ENCODE measurements around the gene EGFLAM.

Gene EGFLAM

DNA sequence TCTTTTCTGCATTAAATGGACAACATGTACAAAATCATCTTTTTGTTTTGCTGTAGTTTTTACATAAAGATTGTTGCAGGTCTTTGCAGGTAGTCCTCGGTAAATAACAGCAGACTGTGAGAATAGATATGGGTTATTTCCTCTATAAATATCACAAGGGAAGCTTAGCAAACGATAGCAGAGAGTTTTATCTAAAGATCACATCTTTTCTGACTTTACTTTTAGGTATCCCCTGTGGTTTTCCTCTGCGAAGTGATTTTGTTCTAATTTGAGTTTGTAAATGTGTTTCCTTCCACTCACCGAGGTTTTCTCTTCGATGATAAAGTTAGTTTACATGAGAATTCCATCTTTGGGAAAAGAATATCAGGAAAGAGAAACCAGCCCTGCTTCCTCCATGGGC lies 109.6 kb downstream of the EGFLAM start:
- Mint-ChIP-seq H3K4me3 (no peak overlapping the region), H3K4me1 (ENCODE audit: low read depth) (peaks cover 11% of the 10 kb centered on the region), H3K9me3 (no peaks in the 10 kb centered on the region), H3K27me3 (no peaks in the 10 kb centered on the region), H3K36me3 (ENCODE audit: low read depth) (no peaks in the 10 kb centered on the region), H3K27ac (no peak overlapping the region)

DNA sequence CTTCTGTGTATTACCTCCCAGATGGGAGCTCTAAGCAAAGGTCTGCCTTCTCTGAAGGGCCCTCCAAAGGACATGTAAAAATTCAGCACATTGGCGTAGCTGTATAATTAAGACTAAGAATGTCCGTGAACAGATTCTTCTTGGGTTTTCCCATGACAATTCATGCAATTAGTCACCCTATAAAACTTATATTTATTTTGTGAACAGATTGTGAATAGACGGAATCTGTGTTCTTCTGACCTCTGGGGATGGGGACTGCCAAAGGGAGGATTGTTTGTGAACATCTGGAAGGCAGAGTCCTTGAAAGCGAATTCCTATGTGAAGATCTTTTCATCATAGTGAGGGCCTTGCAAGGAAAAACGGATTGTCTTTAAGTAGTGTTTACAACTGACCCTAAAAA lies 111.3 kb downstream of the EGFLAM start:
- peaks cover 11% of the 10 kb centered on the region for H3K4me1 Mint-ChIP-seq (ENCODE audit: low read depth)
- H3K9me3 Mint-ChIP-seq, result no peaks in the 10 kb centered on the region
- H3K27ac Mint-ChIP-seq, result no peak overlapping the region
- peaks cover 3% of the 10 kb centered on the region for H3K27me3 Mint-ChIP-seq
- H3K36me3 Mint-ChIP-seq (ENCODE audit: low read depth), result no peaks in the 10 kb centered on the region
- no peak overlapping the region for H3K4me3 Mint-ChIP-seq

DNA sequence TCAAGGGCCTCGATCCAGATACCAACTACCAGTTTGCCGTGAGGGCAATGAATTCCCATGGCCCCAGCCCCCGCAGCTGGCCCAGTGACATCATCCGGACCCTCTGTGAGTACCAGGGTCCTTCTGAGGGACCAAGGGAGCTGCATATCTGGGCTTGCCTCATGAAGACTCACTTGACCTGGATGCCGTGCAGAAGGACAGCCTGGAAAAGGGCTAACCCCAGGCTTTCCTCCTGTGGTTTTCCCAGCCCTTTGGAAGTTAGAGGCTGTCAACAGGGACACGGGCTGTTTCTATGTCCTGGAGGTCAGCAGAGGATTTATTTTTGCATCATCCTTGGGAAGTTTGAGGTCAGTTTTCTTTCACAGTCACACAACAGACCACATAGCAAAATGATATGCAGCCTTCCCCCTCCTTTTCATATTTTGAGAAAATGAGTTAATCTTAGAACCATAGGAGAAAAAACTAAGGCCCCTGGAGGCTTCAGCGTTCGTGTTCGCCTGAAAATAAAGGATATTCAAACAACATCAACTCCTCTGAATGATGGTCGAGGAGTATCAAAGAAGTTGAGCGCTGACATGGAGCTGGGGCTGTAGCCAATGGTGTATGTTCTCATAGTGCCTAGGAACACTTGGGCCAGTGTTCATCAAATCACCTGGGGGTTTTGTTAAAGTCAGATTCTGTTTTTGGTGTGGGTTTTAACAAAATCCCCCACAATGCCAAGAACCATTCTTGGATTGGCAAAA lies 112.2 kb downstream of the EGFLAM start:
- Mint-ChIP-seq H3K9me3 (no peaks in the 10 kb centered on the region), H3K4me3 (no peak overlapping the region), H3K27me3 (peaks cover 3% of the 10 kb centered on the region), H3K4me1 (ENCODE audit: low read depth) (peaks cover 11% of the 10 kb centered on the region), H3K27ac (no peak overlapping the region), H3K36me3 (ENCODE audit: low read depth) (no peaks in the 10 kb centered on the region)

DNA sequence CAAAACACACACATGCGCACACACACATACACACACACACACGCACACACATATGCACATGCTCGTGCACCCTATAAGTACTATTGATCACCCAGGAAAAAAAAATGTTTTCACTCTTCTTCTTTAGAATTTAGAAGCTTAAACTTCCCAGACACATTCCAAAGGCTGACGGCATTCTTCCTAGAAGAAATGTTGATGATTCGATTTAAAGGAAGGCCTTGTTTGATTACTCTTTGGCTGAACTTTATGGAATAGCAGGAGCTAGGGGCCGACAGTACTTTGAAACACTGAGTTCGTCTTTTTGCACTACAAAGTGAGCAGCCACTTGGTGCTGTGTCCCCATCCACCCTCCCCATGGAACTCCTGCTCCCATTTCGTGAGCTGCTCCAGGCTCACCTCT lies 113.2 kb downstream of the EGFLAM start:
- Mint-ChIP-seq H3K36me3 (ENCODE audit: low read depth) (no peaks in the 10 kb centered on the region), H3K27ac (no peak overlapping the region), H3K9me3 (no peaks in the 10 kb centered on the region), H3K4me1 (ENCODE audit: low read depth) (peaks cover 13% of the 10 kb centered on the region), H3K27me3 (peaks cover 3% of the 10 kb centered on the region), H3K4me3 (no peak overlapping the region)

DNA sequence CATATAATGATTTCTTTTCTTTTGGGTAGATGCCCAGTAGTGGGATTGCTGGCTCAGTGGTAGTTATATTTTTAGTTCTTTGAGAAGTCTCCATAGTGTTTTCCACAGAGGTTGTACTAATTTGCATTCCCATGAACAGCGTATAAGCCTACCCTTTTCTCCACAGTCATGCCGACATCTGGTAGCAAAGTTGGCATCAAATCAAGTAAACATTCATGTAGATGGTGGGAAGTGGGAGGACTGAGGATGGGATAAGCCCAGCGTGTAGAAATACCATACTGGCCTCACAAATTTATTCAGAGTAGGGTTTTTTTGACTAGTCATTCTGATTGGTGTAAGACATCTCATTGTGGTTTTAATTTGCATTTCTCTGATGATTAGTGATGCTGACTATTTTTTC lies 115.4 kb downstream of the EGFLAM start:
- Mint-ChIP-seq H3K27me3 (peaks cover 16% of the 10 kb centered on the region), H3K36me3 (ENCODE audit: low read depth) (no peaks in the 10 kb centered on the region), H3K27ac (no peak overlapping the region), H3K9me3 (no peaks in the 10 kb centered on the region), H3K4me3 (no peak overlapping the region), H3K4me1 (ENCODE audit: low read depth) (peaks cover 3% of the 10 kb centered on the region)

DNA sequence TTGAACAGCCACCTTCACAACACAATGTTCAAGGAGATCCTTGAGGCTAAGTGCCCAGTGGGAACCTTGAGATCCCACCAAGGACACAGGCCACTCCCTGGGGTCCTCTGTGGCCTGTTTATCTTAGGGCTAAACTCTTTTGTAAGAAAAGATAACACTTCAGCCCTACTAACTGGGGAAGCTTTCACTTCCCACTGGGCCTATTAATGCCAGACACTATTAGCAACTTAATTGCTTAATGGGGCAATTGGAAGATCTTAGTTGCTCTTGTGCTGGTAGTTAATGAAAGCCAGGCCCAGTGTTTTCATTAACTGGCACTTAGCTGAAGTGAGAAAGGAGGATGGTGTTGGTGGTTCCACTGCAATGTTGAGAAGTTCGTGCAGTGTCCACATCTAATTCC lies 117.1 kb downstream of the EGFLAM start:
- Mint-ChIP-seq H3K9me3 (no peaks in the 10 kb centered on the region), H3K27me3 (peaks cover 27% of the 10 kb centered on the region), H3K27ac (no peak overlapping the region), H3K36me3 (ENCODE audit: low read depth) (no peaks in the 10 kb centered on the region), H3K4me3 (no peak overlapping the region), H3K4me1 (ENCODE audit: low read depth) (peaks cover 3% of the 10 kb centered on the region)

DNA sequence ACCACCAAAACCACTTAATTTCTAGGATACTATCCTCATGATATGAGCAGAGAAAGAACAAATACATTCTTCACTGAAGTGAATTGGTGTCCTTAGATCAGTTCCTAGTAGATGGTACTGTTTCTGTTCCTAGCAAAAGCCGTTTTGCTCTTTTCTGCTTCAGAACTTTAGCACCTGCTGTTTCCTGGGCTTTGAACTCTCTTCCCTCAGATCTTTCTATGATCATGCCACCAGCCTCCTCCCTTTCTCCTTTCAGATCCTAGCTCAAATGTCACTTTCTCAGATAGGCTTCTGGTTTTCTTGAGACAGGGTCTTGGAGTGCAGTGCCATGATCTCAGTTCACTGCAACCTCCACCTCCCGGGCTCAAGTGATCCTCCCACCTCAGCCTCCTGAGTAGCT lies 118.0 kb downstream of the EGFLAM start:
- no peak overlapping the region for H3K27ac Mint-ChIP-seq
- peaks cover 3% of the 10 kb centered on the region for H3K4me1 Mint-ChIP-seq (ENCODE audit: low read depth)

DNA sequence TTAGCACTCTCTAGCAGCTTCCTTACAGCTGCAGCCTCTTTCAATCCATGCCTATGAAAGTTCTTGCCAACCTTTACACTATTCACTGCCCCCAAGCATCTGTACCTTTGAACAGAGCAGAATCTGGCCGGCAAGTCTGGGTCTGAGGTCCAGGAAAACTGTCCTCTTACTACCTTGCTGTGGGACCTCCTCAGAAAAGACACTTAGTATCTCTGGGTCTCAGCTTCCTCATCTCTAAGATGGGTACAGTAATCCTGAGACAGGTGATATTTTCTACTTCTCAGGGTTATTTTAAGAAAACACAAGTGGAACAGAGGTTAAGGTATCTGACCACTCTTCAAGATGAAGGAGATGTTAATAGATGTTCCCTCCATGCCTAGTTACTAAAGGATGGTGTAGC lies 120.2 kb downstream of the EGFLAM start:
- Mint-ChIP-seq H3K27ac (no peak overlapping the region), H3K4me1 (ENCODE audit: low read depth) (peaks cover 3% of the 10 kb centered on the region), H3K4me3 (no peak overlapping the region), H3K36me3 (ENCODE audit: low read depth) (no peaks in the 10 kb centered on the region), H3K9me3 (no peaks in the 10 kb centered on the region), H3K27me3 (peaks cover 40% of the 10 kb centered on the region)

More for the DNA sequence above, 118.0 kb downstream of the EGFLAM start:
- peaks cover 34% of the 10 kb centered on the region for H3K27me3 Mint-ChIP-seq
- H3K9me3 Mint-ChIP-seq, result no peaks in the 10 kb centered on the region
- H3K36me3 Mint-ChIP-seq (ENCODE audit: low read depth), result no peaks in the 10 kb centered on the region
- H3K4me3 Mint-ChIP-seq, result no peak overlapping the region

DNA sequence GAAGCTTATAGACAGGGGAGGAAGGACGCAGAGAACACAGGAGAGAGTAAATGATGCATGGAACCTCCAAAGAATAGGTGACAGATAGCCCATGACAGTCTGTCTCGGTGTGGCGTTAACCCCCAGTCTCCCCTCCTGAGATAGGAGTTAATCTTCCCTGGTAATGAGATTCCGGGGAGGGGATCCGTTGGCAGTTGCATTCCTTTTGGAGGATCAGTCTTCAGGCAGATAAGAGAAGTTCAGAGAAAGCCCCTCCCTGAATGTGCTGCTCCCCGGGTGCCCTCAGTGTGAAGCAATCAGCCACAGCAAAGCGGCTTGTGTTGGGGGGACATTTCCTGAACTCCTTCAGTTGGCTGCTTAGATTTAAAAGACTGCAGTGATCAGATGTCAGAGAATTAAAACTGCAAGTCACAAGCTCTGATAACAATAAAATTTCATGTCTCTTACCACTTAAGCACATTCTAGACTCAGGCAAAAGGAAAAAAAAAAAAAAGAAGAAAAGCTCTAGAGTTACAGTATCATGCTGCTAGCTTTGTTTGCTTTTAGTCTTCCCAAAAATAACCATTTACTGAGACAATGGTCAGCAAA lies 121.1 kb downstream of the EGFLAM start:
- no peak overlapping the region for H3K4me3 Mint-ChIP-seq
- no peaks in the 10 kb centered on the region for H3K36me3 Mint-ChIP-seq (ENCODE audit: low read depth)
- peaks cover 44% of the 10 kb centered on the region for H3K27me3 Mint-ChIP-seq
- H3K27ac Mint-ChIP-seq, result no peak overlapping the region
- peaks cover 3% of the 10 kb centered on the region for H3K4me1 Mint-ChIP-seq (ENCODE audit: low read depth)
- H3K9me3 Mint-ChIP-seq, result no peaks in the 10 kb centered on the region

DNA sequence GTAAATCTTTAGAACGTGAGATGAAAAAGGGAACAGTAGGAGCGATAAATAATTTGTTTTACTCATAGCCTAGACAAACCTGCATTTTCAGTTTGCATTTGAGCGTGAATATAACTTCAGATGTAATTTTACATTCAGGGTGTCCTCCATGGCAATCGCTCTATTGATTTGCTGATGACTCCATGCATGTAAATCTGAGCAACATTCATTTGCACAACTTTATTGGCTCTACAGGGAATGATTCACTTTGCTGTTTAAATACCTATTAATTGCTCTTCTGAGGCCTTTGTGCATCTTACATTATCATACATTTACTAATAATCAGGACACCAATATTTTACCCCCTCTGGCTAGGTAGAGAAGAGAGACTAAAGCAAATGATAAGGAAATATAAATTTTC lies 122.2 kb downstream of the EGFLAM start:
- H3K4me1 Mint-ChIP-seq (ENCODE audit: low read depth), result peaks cover 3% of the 10 kb centered on the region
- H3K27me3 Mint-ChIP-seq, result peaks cover 44% of the 10 kb centered on the region
- H3K9me3 Mint-ChIP-seq, result no peaks in the 10 kb centered on the region
- no peaks in the 10 kb centered on the region for H3K36me3 Mint-ChIP-seq (ENCODE audit: low read depth)
- H3K27ac Mint-ChIP-seq, result no peak overlapping the region
- H3K4me3 Mint-ChIP-seq, result no peak overlapping the region

DNA sequence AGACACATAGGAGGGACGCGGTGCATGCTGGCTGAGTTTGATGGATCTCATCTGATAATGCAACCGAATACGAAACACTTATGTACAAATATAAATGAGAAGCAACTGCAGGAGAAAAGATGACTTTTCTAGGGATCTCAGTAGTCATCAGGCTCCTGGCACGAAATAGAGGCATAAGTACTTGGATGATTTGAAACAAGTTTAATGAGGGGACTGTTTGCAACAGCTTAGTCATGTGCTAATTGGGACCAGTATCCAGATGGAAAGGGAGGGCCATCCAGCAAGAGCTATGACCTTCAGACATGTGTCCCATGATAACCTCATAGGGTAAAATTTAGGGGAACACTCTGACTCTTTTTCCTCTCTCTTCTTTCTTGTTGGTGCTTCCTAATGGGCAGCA lies 123.0 kb downstream of the EGFLAM start:
- Mint-ChIP-seq H3K36me3 (ENCODE audit: low read depth) (no peaks in the 10 kb centered on the region), H3K27ac (no peak overlapping the region), H3K9me3 (no peaks in the 10 kb centered on the region)

DNA sequence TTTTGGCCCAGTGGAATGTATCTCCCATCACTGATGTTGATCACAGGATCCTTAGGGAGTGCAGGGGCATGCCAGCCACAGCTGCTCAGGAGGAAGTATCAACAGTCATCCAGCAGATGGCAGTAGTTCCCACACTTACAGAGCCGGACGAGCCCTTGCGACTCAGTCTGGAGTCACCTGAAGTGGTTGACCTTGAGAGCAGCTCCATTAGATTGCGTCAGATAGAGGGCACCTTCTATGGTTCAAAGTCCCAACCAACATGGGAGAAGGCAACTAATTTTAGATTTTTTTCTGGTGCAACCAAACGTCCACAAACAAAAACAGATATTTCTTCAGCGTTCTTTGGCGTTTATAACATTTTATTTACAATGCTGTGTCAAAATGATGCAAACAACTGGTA lies 124.5 kb downstream of the EGFLAM start:
- Mint-ChIP-seq H3K27ac (no peak overlapping the region), H3K9me3 (no peaks in the 10 kb centered on the region), H3K4me1 (ENCODE audit: low read depth) (no peaks in the 10 kb centered on the region), H3K36me3 (ENCODE audit: low read depth) (no peaks in the 10 kb centered on the region), H3K4me3 (no peak overlapping the region), H3K27me3 (peaks cover 44% of the 10 kb centered on the region)

More for the DNA sequence above, 123.0 kb downstream of the EGFLAM start:
- H3K4me3 Mint-ChIP-seq, result no peak overlapping the region
- H3K27me3 Mint-ChIP-seq, result peaks cover 44% of the 10 kb centered on the region
- H3K4me1 Mint-ChIP-seq (ENCODE audit: low read depth), result peaks cover 3% of the 10 kb centered on the region

DNA sequence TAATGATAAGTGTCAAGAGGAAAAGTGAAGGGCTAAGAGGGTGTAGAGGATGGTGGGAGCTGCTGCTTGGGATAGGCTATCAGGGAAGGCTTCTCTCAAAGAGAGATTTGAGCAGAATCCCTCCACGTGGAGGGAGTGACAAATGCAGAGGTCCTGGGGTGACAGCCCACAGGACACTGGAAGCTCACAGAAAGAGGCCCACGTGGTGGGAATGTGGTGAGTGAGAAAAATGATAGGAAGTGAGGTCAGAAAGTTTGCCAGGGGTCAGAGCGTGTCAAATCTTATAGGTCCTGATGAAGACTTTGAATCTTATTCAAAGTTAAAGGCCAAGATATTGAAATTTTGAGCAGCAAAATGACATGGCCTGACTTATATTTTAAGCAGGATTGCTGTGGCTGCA lies 125.3 kb downstream of the EGFLAM start:
- no peak overlapping the region for H3K27ac Mint-ChIP-seq
- H3K27me3 Mint-ChIP-seq, result peaks cover 38% of the 10 kb centered on the region
- no peak overlapping the region for H3K4me3 Mint-ChIP-seq
- H3K36me3 Mint-ChIP-seq (ENCODE audit: low read depth), result no peaks in the 10 kb centered on the region
- H3K4me1 Mint-ChIP-seq (ENCODE audit: low read depth), result no peaks in the 10 kb centered on the region
- no peaks in the 10 kb centered on the region for H3K9me3 Mint-ChIP-seq

DNA sequence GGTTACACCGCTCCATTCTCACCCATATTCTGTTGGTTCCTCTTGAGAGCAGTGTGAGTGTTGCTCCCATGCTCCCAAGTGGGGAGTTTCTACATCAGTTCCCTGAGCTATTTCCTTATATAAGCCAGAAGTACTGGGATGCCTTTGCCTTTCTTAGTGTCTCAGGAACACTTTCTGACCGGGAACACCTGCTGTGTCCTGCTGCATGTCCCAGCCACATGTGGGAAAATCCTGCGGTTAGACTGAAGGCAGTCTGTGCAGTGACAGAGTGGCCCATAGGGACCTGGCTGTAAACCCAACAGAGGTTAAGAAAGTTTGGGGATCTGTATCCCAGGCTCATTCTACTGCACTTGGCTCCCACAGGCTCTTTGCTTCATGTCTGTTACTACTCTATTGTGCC lies 126.0 kb downstream of the EGFLAM start:
- Mint-ChIP-seq H3K4me3 (no peak overlapping the region), H3K9me3 (no peaks in the 10 kb centered on the region), H3K27me3 (peaks cover 31% of the 10 kb centered on the region), H3K27ac (no peak overlapping the region), H3K4me1 (ENCODE audit: low read depth) (no peaks in the 10 kb centered on the region), H3K36me3 (ENCODE audit: low read depth) (no peaks in the 10 kb centered on the region)

DNA sequence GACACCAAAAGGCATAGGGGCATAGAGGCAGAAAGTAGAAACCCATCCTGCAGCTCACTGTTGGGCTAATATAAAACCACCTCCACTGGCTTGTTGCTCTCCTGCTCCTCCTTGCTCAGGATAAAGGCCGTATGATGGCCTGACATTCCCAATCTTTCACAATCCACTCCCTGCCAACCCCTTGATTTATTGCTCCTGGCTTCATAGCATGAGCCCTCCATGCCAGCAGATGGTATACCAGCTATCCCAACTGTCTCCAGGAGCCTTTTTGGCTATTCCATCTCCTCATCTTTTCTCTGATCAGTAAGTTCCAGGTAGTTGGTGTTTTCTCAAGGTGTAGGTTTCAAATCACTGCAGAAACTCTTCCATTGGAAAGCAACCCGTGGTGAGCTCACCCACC lies 128.8 kb downstream of the EGFLAM start:
- no peaks in the 10 kb centered on the region for H3K9me3 Mint-ChIP-seq
- H3K36me3 Mint-ChIP-seq (ENCODE audit: low read depth), result no peaks in the 10 kb centered on the region
- H3K4me3 Mint-ChIP-seq, result no peak overlapping the region
- peaks cover 17% of the 10 kb centered on the region for H3K27me3 Mint-ChIP-seq
- H3K27ac Mint-ChIP-seq, result no peak overlapping the region
- H3K4me1 Mint-ChIP-seq (ENCODE audit: low read depth), result no peaks in the 10 kb centered on the region

DNA sequence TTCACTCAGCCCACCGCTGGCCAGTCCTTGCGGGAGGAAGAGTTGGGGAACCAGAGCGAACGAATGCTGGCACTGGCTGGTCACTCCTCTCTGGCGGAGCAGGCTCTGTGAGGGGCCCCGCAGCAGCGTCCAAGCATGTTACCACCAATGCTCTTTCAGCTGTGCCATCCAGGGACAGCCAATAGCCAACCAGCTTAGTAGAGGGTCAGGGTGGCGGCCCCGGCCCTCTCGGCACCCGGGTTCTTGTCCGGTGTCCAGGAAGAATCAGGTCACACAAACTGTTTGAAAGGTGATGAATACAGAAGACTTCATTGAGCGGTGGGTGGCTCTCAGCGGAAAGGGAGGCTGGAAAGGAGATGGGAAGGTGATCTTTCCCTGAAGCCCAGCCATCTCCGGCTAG lies 135.3 kb downstream of the EGFLAM start:
- Mint-ChIP-seq H3K27ac (no peak overlapping the region), H3K4me1 (ENCODE audit: low read depth) (no peaks in the 10 kb centered on the region), H3K9me3 (no peaks in the 10 kb centered on the region), H3K36me3 (ENCODE audit: low read depth) (no peaks in the 10 kb centered on the region), H3K27me3 (peaks cover 22% of the 10 kb centered on the region), H3K4me3 (no peak overlapping the region)
